ENCODE data around the gene RABEP1.
"Not testable (repeated sequence)": the region's sequence is repeated elsewhere in the genome, so short reads cannot be mapped to it uniquely, and the experiment has no call there.

RABEP1 gene

DNA sequence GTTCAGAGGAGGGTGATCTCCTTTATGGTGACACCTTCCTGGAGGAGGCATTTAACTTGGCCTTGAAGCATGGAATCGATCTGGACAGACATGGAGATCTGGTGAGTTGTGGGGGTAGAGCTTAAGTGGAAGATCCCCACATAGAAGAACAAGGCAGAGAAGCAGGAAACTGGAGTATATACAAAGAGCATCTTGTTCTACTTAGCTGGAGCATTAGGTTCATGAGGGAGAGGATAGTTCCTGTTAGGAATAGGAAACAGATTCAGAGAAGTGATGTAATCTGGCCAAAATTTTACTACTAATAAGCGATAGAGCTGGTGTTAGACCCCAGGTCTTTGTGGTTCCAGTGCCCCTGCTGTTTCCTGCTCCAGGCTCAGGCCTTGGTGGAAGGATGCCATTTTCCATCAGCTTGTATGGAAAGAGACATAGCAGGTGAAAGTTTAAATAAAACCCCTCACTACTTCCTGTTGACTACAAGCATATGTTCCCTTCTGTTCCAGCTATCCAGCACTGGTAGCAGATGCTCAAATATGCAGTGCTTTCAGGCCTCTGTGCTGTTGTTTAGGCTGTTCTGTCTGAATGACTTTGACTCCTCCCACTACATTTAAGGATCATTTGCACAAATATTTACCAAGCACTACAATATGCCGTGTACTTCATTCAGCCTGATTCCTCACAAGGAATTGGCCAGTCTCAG lies 147.3 kb downstream of the RABEP1 start:
- no peak for DNase-seq

DNA sequence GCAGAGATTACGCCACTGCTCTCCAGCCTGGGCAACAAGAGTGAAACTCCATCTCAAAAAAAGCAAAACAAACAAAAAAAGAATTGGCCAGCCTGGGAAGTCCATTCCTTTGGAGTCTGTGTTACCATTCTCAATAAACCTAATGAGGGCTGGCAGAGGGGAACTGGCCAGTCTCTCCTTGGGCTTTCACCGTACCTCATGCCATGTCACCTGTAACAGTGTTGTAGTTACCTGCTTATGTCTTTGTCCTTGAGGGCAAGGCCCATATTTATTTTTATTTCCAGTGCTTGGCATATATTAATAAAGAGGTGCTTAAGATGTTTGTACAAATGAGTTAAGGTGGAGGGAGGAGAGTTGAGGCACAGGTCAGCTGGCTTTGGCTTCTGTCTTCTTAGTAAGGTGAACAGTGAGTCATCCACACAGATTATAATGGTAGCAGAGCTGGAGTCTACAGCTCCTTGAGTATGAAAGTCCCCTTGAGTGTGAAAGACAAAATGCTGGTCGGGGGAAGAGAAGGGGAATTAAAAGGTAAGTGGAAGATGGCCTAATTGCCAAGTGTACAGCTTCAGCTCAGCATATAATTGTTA lies 148.4 kb downstream of the RABEP1 start:
- no peak for DNase-seq

DNA sequence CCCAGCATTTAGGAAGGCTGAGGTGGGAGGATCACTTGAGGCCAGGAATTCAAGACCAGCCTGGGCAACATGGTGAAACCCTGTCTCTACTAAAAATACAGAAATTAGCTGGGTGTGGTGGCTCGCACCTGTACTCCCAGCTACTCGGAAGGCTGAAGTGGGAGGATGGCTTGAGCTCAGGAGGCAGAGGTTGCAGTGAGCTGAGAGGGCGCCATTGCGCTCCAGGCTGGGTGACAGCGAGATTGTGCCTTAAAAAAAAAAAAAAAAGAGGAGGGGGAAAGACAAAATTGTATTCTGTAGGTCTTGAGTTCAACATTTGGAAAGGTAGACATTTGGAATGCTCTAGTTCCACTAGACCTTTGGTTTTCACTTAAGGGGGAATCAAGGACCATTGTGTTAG lies 149.2 kb downstream of the RABEP1 start:
- not testable (repeated sequence) for DNase-seq

DNA sequence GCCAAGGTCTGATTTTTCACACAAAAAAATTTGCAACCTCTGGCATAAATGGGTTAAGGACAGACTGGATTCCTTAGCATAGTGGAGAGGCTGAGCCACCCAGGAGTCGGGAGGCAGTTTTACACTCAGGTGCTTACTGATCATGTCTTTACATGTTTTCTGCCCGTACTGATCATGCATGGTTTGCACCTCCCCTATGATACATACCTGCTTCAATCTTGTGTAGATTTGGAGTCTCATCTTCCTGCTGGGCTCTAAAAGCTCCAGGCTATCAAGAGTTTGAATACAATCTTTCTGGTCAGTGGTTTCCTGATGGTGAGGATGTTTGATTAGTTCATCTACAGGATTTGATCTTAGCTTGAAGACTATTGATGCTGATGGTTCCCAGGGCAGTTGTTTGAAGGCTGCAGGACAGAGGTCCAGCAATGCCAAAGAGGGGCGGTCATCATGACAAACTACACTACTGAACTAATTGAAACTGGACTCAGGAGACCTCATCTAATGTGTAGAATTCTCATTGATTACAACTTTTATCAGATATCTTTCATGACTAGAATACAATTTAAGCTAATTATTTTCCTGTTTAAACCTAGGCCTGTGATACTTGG lies 150.0 kb downstream of the RABEP1 start:
- no peak for DNase-seq

DNA sequence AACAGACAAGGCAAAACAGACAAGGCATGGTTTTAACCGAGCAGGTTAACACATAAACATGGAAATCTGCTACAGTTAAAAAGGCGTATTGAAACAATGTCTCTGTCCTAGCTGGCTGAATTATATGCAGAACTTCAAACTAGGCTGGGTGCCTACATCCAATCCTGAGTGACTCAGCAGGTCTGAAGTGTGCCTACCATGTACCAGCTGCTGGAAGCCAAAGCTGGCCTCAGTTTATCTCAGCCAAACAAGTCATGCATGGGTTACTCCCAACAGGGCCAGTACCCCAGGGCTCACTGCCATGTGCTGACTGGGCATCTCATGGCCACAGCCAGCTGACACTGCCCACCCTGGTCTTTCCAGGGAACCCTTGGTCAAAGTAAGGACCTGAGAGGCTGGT lies 152.9 kb downstream of the RABEP1 start:
- no peak for DNase-seq

All from CD4-positive, alpha-beta T cell treated with Interleukin-6 for 4 hours (primary cell).